ENCODE measurements around the gene UBE2J2.

UBE2J2 gene

DNA sequence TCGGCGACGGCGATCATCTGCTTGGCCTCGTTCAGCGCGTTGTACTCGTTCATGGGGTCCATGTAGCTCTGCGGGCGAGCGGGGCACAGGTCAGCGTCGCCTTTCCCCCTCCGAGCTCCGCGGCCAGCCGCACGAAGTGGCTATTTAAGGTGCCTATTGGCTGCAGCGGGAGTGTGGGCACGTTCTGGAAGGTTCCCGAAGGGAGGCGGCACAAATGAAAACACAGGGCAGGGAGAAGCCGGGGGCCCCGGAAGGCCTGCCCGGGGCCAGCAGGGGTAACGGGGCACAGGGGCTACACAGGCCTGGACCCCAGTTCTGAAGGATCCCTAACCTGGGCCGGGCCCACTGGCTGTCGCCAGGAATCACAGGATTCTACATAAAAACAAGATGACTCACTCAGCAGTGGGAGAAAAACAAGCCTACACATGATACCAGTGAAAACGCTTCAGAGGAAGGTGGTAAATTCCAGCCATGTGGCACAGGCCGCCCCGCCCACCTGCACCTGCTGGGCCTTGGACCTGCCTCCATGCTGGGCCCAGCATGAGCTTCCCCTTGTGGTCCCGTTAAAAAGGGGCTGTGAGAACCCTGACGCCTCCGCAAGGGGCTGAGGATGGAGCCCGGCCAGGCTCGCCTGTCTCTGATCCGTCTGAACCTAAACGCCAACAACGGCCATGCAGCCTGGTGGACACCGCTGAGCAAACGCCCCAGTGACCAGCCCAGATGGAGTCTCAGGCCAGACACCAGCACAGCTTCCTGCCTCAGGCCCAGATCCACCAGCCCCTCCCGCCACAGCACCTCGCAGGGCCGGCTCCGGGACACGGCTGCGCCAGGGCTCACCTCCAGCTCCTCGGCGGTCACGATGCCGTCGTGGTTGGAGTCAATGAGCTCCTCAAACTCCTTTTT, 55.8 kb downstream of the UBE2J2 start:
- TF ChIP-seq PPARA (CRISPR knock-in tag; IDR thresholded peaks at IDR 0.05; ENCODE audit: borderline replicate concordance), result no peak
- TF ChIP-seq, protein P1, sequence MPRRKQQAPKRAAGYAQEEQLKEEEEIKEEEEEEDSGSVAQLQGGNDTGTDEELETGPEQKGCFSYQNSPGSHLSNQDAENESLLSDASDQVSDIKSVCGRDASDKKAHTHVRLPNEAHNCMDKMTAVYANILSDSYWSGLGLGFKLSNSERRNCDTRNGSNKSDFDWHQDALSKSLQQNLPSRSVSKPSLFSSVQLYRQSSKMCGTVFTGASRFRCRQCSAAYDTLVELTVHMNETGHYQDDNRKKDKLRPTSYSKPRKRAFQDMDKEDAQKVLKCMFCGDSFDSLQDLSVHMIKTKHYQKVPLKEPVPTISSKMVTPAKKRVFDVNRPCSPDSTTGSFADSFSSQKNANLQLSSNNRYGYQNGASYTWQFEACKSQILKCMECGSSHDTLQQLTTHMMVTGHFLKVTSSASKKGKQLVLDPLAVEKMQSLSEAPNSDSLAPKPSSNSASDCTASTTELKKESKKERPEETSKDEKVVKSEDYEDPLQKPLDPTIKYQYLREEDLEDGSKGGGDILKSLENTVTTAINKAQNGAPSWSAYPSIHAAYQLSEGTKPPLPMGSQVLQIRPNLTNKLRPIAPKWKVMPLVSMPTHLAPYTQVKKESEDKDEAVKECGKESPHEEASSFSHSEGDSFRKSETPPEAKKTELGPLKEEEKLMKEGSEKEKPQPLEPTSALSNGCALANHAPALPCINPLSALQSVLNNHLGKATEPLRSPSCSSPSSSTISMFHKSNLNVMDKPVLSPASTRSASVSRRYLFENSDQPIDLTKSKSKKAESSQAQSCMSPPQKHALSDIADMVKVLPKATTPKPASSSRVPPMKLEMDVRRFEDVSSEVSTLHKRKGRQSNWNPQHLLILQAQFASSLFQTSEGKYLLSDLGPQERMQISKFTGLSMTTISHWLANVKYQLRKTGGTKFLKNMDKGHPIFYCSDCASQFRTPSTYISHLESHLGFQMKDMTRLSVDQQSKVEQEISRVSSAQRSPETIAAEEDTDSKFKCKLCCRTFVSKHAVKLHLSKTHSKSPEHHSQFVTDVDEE (CRISPR knock-in tag; IDR thresholded peaks at IDR 0.05), result no peak
- TF ChIP-seq ZC3H10 (CRISPR knock-in tag; IDR thresholded peaks at IDR 0.05), result no peak
- TF ChIP-seq, protein P2, sequence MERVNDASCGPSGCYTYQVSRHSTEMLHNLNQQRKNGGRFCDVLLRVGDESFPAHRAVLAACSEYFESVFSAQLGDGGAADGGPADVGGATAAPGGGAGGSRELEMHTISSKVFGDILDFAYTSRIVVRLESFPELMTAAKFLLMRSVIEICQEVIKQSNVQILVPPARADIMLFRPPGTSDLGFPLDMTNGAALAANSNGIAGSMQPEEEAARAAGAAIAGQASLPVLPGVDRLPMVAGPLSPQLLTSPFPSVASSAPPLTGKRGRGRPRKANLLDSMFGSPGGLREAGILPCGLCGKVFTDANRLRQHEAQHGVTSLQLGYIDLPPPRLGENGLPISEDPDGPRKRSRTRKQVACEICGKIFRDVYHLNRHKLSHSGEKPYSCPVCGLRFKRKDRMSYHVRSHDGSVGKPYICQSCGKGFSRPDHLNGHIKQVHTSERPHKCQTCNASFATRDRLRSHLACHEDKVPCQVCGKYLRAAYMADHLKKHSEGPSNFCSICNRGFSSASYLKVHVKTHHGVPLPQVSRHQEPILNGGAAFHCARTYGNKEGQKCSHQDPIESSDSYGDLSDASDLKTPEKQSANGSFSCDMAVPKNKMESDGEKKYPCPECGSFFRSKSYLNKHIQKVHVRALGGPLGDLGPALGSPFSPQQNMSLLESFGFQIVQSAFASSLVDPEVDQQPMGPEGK (CRISPR knock-in tag; IDR thresholded peaks at IDR 0.05; ENCODE audit: borderline replicate concordance), result no peak
- TF ChIP-seq GLIS3 (CRISPR knock-in tag; IDR thresholded peaks at IDR 0.05), result no peak
- no peak for TF ChIP-seq CSDC2 (CRISPR knock-in tag; IDR thresholded peaks at IDR 0.05)
- no peak for ATAC-seq

DNA sequence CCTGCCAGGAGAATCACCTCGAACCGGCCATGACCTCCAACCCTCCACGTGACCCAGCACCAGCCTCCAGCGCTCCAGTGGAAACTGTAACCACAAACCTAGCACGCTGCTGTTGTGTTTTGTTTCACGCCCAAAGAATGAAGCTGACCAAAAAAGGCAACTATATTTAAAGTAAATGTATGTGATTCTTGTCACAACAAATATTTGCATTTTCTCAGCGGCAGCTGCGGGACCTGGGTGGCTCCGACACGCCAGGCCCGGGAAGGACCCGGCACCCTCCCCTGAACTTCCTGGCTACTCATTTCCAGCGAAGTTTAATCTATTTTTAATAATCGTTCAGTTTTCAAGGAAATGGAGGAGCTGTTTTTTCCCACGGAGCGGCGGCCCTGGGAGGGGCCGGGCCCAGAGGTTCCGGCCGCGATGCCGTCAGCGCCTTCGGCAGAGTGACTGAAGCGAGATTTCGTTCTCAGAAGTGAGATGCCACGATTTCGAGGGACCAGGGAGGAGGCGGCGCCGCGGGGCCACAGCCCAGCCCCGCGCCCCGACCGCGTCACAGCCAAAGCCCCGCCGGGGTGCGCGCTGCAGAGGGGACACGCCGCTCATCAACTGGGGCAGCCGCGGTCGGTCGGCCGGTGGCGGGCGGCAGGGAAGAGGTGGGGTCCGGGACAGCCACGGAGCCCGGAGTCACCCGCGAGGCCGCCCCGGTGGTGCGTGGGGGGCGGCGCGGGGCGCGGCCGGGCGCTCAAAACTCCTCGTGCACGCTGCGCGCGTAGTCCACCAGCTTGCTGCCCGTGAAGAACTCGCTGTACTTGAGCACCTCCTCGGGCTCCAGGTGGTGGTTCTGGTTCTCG, 56.7 kb downstream of the UBE2J2 start:
- TF ChIP-seq CSDC2 (CRISPR knock-in tag; IDR thresholded peaks at IDR 0.05) (no peak), BACH2 (CRISPR knock-in tag; IDR thresholded peaks at IDR 0.05; ENCODE audit: borderline replicate concordance) (no peak), ZNF565 (CRISPR knock-in tag; conservative IDR thresholded peaks at IDR 0.05; ENCODE audit: low read depth) (no peak), ESRRG (CRISPR knock-in tag; IDR thresholded peaks at IDR 0.05) (no peak), OSR1 (CRISPR knock-in tag; IDR thresholded peaks at IDR 0.05) (no peak), PPARA (CRISPR knock-in tag; IDR thresholded peaks at IDR 0.05; ENCODE audit: borderline replicate concordance) (no peak), TOX (CRISPR knock-in tag; IDR thresholded peaks at IDR 0.05; ENCODE audit: borderline replicate concordance) (no peak)
- no peak for ATAC-seq

- no peak for TF ChIP-seq GLIS3 (CRISPR knock-in tag; IDR thresholded peaks at IDR 0.05)
- no peak for TF ChIP-seq OSR1 (CRISPR knock-in tag; IDR thresholded peaks at IDR 0.05)
- TF ChIP-seq ISL1 (CRISPR knock-in tag; IDR thresholded peaks at IDR 0.05), result no peak
- no peak; the same call in 2 of the 3 replicates for ATAC-seq
Observed at GRCh38 chr1:1215881-1216605, 57.6 kb downstream of the UBE2J2 start.

- no peak for TF ChIP-seq CSRNP3 (CRISPR knock-in tag; IDR thresholded peaks at IDR 0.05)
- no peak for TF ChIP-seq PPARA (CRISPR knock-in tag; IDR thresholded peaks at IDR 0.05; ENCODE audit: borderline replicate concordance)
- TF ChIP-seq TOX (CRISPR knock-in tag; IDR thresholded peaks at IDR 0.05; ENCODE audit: borderline replicate concordance), result no peak
- no peak for TF ChIP-seq ZNF8 (CRISPR knock-in tag; IDR thresholded peaks at IDR 0.05)
- ATAC-seq, result no peak; the same call in 2 of the 3 replicates
Observed at GRCh38 chr1:1215080-1215676, 58.5 kb downstream of the UBE2J2 start.

All from SK-N-SH treated with all-trans-retinoic acid at 6 μM for 48 hours (cell line).